Calu3 (cell line): ENCODE data around the gene SCAANT1. TPM values are rescaled to one million over a fixed set of nuclear protein-coding genes. Genes with fewer than 3 reads are reported as not detected.

Experiments
- BruUV-seq: library from RNA; stranded (reverse); fragments of 400-500 nt; replicated peaks from 2 replicates; lab custom pipeline; 2021; lab: Mats Ljungman, UMichigan
- CTCF ChIA-PET: fragments of 300-600 bp; sonication (Branson Sonifier 250); formaldehyde crosslinking; loops from one replicate; lab custom pipeline; 2022; ENCODE audit warnings: antibody characterized with exemption; lab: Charles Lee
- DNase-seq: peaks from one replicate; pipeline ENCODE4 v3.0.0; 2022
- H3K27ac Mint-ChIP-seq: one replicate; pipeline ENCODE4 v1.8.0; 2022; ENCODE audit warnings: mixed read lengths; ENCODE audit not compliant: unreplicated experiment
- H3K27me3 Mint-ChIP-seq: one replicate; pipeline ENCODE4 v1.8.0; 2022; ENCODE audit warnings: mixed read lengths; ENCODE audit not compliant: unreplicated experiment
- H3K36me3 Mint-ChIP-seq: one replicate; pipeline ENCODE4 v1.8.0; 2022; ENCODE audit warnings: mild to moderate bottlenecking, moderate library complexity, mixed read lengths; ENCODE audit not compliant: insufficient read depth, unreplicated experiment
- H3K4me1 Mint-ChIP-seq: one replicate; pipeline ENCODE4 v1.8.0; 2022; ENCODE audit warnings: mild to moderate bottlenecking, low read depth, mixed read lengths; ENCODE audit not compliant: unreplicated experiment
- H3K4me3 Mint-ChIP-seq: one replicate; pipeline ENCODE4 v1.8.0; 2022; ENCODE audit warnings: mild to moderate bottlenecking, low read depth, moderate library complexity, mixed read lengths; ENCODE audit not compliant: unreplicated experiment
- H3K9me3 Mint-ChIP-seq: one replicate; pipeline ENCODE4 v1.8.0; 2022; ENCODE audit warnings: low read depth, mixed read lengths; ENCODE audit not compliant: unreplicated experiment
- intact Hi-C: fragments of 100-400 bp; cut with micrococcal nuclease; formaldehyde crosslinking; loops from one replicate; pipeline ENCODE4 v1.10.0; 2022; ENCODE audit not compliant: unreplicated experiment
- total RNA-seq: library from RNA; stranded (reverse); gene quantifications from 2 replicates; pipeline ENCODE4 v1.2.3, GENCODE V29; 2022
- TF ChIP-seq, protein P1 (sequence below): fragments of 200-600 bp; IDR thresholded peaks from one replicate; pipeline ENCODE4 v1.8.0; 2022; ENCODE audit warnings: antibody characterized with exemption; ENCODE audit not compliant: unreplicated experiment

The SCAANT1 gene
- total RNA-seq, 1 experiment from 2014 or later = not detected

DNA sequence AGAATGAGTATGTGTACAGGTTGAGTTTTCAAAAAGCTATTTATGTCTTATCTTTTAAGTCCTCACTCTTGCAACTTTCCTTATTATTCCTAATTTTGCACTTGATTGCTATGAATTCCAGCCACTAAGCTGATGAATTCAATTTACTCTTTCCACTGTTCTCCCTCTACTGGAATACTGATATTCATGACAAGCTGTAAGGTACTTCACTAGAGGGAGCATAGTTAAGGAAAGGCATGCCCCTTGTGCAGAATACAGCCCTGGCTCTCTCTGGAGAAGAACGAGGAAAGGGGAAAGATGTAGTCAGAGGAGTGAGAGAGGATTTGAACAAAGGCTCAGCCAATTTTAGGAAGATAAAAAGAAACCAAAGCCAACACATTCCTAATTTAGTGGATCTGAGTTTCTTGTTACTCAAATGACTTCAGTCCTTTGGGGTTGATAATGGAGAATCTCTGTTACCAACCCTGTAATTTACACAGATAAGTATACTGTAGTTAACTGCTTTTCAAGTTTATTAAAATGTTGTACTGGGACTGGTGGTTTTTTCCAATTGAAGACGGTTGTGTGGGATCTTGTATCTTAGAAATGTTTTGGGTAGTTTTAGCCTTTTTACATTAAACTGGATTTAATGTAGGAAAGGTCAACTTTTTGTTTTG lies 4.0 kb downstream of the SCAANT1 start:
- peaks cover 16% of the 10 kb centered on the region for H3K4me1 Mint-ChIP-seq
- no peak overlapping the region for H3K27ac Mint-ChIP-seq
- TF ChIP-seq, protein P1, sequence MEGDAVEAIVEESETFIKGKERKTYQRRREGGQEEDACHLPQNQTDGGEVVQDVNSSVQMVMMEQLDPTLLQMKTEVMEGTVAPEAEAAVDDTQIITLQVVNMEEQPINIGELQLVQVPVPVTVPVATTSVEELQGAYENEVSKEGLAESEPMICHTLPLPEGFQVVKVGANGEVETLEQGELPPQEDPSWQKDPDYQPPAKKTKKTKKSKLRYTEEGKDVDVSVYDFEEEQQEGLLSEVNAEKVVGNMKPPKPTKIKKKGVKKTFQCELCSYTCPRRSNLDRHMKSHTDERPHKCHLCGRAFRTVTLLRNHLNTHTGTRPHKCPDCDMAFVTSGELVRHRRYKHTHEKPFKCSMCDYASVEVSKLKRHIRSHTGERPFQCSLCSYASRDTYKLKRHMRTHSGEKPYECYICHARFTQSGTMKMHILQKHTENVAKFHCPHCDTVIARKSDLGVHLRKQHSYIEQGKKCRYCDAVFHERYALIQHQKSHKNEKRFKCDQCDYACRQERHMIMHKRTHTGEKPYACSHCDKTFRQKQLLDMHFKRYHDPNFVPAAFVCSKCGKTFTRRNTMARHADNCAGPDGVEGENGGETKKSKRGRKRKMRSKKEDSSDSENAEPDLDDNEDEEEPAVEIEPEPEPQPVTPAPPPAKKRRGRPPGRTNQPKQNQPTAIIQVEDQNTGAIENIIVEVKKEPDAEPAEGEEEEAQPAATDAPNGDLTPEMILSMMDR = no peak
- H3K9me3 Mint-ChIP-seq = no peaks in the 10 kb centered on the region
- H3K27me3 Mint-ChIP-seq = no peaks in the 10 kb centered on the region
- CTCF ChIA-PET = no interaction called here
- no peak for DNase-seq
- intact Hi-C loops = no loop called here
- no peak overlapping the region for H3K4me3 Mint-ChIP-seq
- no TSS peak for BruUV-seq
- H3K36me3 Mint-ChIP-seq = peaks cover 24% of the 10 kb centered on the region

DNA sequence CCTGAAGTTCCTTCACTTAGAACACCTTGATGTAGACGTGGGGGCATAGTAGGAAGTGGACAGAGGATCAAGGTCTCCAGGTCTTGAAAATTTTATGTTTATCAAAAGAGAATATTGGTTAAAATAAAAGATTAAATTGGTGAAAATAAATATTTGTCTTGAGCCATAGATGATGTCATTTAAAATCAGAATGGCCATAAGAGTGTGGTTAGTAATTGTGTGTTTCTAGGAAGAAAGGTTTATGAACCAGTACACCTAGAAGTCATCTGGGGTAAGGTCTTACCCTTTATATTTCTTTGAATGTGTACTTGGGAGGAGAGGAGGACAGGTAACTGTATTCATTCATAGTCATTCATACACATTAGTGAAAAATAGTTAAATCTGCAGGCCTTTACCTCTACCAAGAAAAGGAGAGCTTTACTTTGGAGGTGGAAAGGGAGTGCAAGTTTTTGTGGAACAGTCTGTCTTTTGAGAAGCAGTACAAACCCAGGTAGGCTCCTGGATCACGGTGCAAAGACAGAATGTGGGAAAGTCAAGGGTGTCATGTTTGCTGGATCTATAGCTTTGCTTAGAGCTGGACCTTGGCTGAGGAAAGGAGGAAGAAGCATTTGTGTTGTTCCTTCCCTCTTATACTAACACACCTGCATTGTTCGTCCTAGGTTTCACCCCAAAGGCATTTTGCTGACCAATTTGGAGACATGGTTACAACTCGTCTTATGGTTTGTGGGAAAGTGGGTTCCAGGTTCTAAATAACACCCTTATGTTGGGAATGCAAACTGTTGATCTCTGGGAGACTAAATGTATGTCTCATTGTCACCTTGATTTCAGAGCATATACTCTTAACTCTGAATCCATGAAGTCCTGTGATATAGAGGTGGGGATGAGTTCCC lies 6.2 kb downstream of the SCAANT1 start:
- intact Hi-C loops = no loop called here
- DNase-seq = no peak
- no TSS peak for BruUV-seq
- Mint-ChIP-seq H3K27me3 (no peaks in the 10 kb centered on the region), H3K9me3 (no peaks in the 10 kb centered on the region), H3K27ac (no peak overlapping the region), H3K4me3 (no peak overlapping the region), H3K4me1 (peaks cover 16% of the 10 kb centered on the region), H3K36me3 (peaks cover 6% of the 10 kb centered on the region)
- TF ChIP-seq, protein P1 = no peak
- CTCF ChIA-PET = no interaction called here

DNA sequence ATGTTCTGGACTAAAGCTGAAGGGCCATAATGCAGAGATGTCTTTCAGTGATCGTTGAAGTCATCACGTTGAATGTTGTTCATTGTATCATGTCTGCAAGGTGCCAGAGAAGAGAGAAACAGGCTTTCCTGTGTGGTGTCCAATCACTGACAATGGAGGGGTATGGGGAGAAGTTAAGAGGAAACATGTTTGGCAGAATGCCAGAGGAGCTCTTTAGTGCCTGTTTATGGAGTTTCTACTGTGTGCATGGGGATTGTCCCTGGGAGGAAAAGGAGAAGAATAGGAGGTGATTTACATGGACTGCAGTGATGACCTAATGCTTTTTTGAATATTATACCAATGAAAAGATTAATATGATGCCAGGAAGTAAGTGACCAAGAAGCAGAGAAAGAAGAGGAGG lies 11.7 kb downstream of the SCAANT1 start:
- H3K4me1 Mint-ChIP-seq = peaks cover 9% of the 10 kb centered on the region
- no peaks in the 10 kb centered on the region for H3K36me3 Mint-ChIP-seq
- no peak for DNase-seq
- TF ChIP-seq, protein P1 = no peak
- CTCF ChIA-PET = no interaction called here
- no TSS peak for BruUV-seq
- intact Hi-C loops = no loop called here
- no peak overlapping the region for H3K4me3 Mint-ChIP-seq
- no peaks in the 10 kb centered on the region for H3K27me3 Mint-ChIP-seq
- H3K9me3 Mint-ChIP-seq = no peaks in the 10 kb centered on the region
- H3K27ac Mint-ChIP-seq = peak overlapping the region; percentile 42

DNA sequence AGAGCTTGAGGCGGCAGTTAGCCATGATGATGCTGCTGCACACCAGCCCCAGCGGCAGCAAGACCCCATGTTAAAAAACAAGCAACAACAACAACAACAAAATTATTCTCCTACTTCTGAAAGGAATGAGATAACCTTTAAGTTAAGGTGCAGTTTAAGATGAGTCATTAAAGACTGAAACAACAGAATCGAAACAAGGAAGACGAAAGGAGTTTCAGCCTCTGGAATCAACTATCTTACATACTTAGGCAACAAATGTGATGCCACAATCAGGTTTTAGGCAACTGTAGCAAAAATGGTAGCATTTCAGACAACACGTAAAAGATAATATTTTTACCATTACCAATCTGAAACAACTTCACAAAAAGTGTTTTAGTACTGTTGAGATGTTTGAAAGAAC lies 12.2 kb downstream of the SCAANT1 start:
- Mint-ChIP-seq H3K4me1 (peaks cover 9% of the 10 kb centered on the region), H3K27ac (peak overlapping the region; percentile 42), H3K27me3 (no peaks in the 10 kb centered on the region), H3K9me3 (no peaks in the 10 kb centered on the region), H3K4me3 (no peak overlapping the region), H3K36me3 (no peaks in the 10 kb centered on the region)
- no TSS peak for BruUV-seq
- TF ChIP-seq, protein P1 = no peak
- intact Hi-C loops = no loop called here
- CTCF ChIA-PET = no interaction called here
- DNase-seq = no peak
